Smooth muscle cell (in vitro differentiated cells): ENCODE measurements around the gene PBX3. TPM values are rescaled to one million over a fixed set of nuclear protein-coding genes. Genes with fewer than 3 reads are reported as not detected.

Experiments used
- DNase-seq: peaks from one replicate; lab custom pipeline; 2025; ENCODE audit not compliant: unreplicated experiment; lab: John Stamatoyannopoulos, UW
- H2AFZ ChIP-seq: fragments of 200-600 bp; sonication (generic); 2 replicates; pipeline ENCODE4 v1.6.0; 2016; ENCODE audit warnings: antibody characterized with exemption, low read depth, mild to moderate bottlenecking
- H3F3A ChIP-seq: fragments of 200-600 bp; sonication (generic); 2 replicates; pipeline ENCODE4 v1.6.0; 2017; ENCODE audit warnings: antibody characterized with exemption, low read depth
- H3K27ac ChIP-seq: fragments of 200-600 bp; sonication (generic); 2 replicates; pipeline ENCODE4 v1.5.1; 2016; ENCODE audit warnings: low read depth, mild to moderate bottlenecking
- H3K27me3 ChIP-seq: fragments of 200-600 bp; sonication (generic); 2 replicates; pipeline ENCODE4 v1.6.1; 2016; ENCODE audit warnings: low read depth, mild to moderate bottlenecking
- H3K36me3 ChIP-seq: fragments of 200-600 bp; sonication (generic); 2 replicates; pipeline ENCODE4 v1.5.1; 2016; ENCODE audit warnings: low read depth
- H3K4me1 ChIP-seq: fragments of 200-600 bp; sonication (generic); 2 replicates; pipeline ENCODE4 v1.5.1; 2016; ENCODE audit warnings: low read depth
- H3K4me2 ChIP-seq: fragments of 200-600 bp; sonication (generic); 2 replicates; pipeline ENCODE4 v1.6.0; 2016; ENCODE audit warnings: mild to moderate bottlenecking
- H3K4me3 ChIP-seq: fragments of 200-600 bp; sonication (generic); 2 replicates; pipeline ENCODE4 v1.5.1; 2016; ENCODE audit warnings: mild to moderate bottlenecking
- H3K79me2 ChIP-seq: fragments of 200-600 bp; sonication (generic); 2 replicates; pipeline ENCODE4 v1.6.0; 2016; ENCODE audit warnings: low read depth, mild to moderate bottlenecking
- H3K9ac ChIP-seq: fragments of 200-600 bp; sonication (generic); 2 replicates; pipeline ENCODE4 v1.6.0; 2016; ENCODE audit warnings: low read depth
- H3K9me3 ChIP-seq: fragments of 200-600 bp; sonication (generic); replicated peaks from 2 replicates; pipeline ENCODE4 v1.5.1; 2016; ENCODE audit warnings: low read depth
- H4K20me1 ChIP-seq: fragments of 200-600 bp; sonication (generic); 2 replicates; pipeline ENCODE4 v1.6.0; 2016; ENCODE audit warnings: low read depth
- WGBS: methylation state at CpG from one replicate; pipeline ENCODE4 v1.1.7; 2016; ENCODE audit warnings: low lambda C conversion rate; 5-methylcytosine and 5-hydroxymethylcytosine counted together
- polyA plus RNA-seq: library from polyadenylated mRNA; unstranded; fragments of >200 nt; fragmentation: Nextera tagmentation; extraction: Ambion mirVana; gene quantifications from 2 replicates; pipeline ENCODE4 v1.2.1, GENCODE V29; 2016
- total RNA-seq: library from RNA; depleted of rRNA; stranded (reverse); fragments of >200 nt; gene quantifications from 2 replicates; pipeline ENCODE4 v1.2.3, GENCODE V29; 2014
- TF ChIP-seq, protein P1 (sequence below): fragments of 200-600 bp; sonication (generic); IDR thresholded peaks from 2 replicates; pipeline ENCODE4 v1.5.1; 2017; ENCODE audit warnings: borderline replicate concordance, mild to moderate bottlenecking, antibody characterized with exemption; ENCODE audit not compliant: insufficient read depth, poor library complexity, severe bottlenecking

Gene PBX3
- total and polyA plus RNA-seq, 2 experiments from 2014 or later: 15.3 to 34.6 TPM

DNA sequence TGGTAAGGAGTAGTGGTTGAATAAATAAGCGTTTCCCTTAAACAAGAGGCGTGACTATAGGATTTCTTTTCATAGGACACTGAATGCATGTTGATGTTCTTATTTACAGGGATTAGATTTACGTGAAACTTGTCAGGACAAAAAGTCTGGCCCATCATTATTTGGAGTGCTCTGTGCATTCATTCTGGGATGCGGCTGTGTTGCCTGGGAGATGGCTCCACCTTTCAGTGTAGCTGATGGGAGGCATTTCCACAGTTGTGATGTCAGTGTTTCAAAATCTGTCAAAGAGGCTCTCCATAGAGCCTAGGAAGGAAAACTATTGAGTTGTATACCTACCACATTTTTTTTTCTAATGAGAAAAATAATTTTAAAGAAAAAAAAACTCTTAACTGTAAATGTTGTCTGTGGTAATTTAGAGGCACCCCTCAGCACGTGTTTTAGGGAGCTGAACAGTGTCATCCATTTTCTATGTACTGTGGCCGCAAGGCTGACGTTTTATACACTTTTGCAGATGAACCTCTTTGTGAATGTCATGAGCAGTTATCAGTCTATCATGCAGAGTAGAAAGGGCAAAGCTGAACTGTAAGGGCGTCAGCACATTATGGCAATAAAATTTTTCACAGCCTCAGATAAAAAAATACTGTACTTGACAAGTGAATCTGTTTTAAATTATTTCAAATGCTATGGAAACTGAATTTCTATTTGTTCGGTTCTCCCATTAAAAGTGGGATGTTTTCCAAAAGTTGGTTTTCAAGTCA lies 202.7 kb downstream of the PBX3 start:
- Histone ChIP-seq H4K20me1 (no peaks in the 10 kb centered on the region), H2AFZ (no peak overlapping the region), H3K4me1 (no peaks in the 10 kb centered on the region), H3F3A (no peaks in the 10 kb centered on the region), H3K9me3 (no peaks in the 10 kb centered on the region), H3K4me2 (no peak overlapping the region), H3K36me3 (peaks cover 12% of the 10 kb centered on the region), H3K79me2 (no peaks in the 10 kb centered on the region), H3K27ac (no peak overlapping the region), H3K9ac (no peak overlapping the region), H3K27me3 (no peaks in the 10 kb centered on the region), H3K4me3 (no peak overlapping the region)
- TF ChIP-seq, protein P1, sequence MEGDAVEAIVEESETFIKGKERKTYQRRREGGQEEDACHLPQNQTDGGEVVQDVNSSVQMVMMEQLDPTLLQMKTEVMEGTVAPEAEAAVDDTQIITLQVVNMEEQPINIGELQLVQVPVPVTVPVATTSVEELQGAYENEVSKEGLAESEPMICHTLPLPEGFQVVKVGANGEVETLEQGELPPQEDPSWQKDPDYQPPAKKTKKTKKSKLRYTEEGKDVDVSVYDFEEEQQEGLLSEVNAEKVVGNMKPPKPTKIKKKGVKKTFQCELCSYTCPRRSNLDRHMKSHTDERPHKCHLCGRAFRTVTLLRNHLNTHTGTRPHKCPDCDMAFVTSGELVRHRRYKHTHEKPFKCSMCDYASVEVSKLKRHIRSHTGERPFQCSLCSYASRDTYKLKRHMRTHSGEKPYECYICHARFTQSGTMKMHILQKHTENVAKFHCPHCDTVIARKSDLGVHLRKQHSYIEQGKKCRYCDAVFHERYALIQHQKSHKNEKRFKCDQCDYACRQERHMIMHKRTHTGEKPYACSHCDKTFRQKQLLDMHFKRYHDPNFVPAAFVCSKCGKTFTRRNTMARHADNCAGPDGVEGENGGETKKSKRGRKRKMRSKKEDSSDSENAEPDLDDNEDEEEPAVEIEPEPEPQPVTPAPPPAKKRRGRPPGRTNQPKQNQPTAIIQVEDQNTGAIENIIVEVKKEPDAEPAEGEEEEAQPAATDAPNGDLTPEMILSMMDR: no peak
- no peak for DNase-seq
- WGBS: 95% methylated on average over 9 of the region's 9 CpGs

DNA sequence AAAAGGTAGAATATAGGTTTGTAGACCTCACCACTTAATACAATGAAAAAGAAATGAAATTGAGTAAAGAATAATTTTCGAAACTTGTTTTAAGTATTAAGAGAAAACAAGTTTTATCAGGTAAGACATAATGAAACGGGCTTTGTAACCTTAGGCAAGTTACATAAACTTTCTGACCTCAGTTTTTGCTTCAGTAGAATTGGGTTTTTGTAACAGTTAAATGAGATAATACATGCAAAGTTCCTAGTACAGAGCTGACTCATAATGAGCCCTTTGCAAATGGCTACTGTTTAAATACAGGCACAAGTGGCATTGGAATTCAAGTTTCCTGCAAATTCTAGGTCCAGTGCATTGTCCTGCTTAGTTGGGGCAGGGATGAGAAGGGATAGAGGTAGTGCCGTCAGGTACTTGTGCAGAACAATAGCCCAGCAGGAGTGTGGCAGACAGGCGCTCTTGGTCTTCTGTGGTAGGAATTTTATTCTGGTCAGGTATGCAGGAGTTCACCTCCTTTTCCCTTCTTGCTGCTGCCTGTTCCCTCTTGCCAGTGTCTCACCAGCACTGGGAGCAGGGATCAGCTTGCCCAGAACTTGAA lies 203.8 kb downstream of the PBX3 start:
- no peak for DNase-seq
- no peaks in the 10 kb centered on the region for H3F3A ChIP-seq
- TF ChIP-seq, protein P1: no peak
- no peak overlapping the region for H3K9ac ChIP-seq
- H3K4me1 ChIP-seq: no peaks in the 10 kb centered on the region
- H3K4me3 ChIP-seq: no peak overlapping the region
- no peaks in the 10 kb centered on the region for H3K79me2 ChIP-seq
- no peaks in the 10 kb centered on the region for H3K27me3 ChIP-seq
- H2AFZ ChIP-seq: no peak overlapping the region
- H3K4me2 ChIP-seq: no peak overlapping the region
- H3K36me3 ChIP-seq: peaks cover 11% of the 10 kb centered on the region
- no peaks in the 10 kb centered on the region for H4K20me1 ChIP-seq
- 86% methylated on average over 4 of the region's 4 CpGs for WGBS
- no peaks in the 10 kb centered on the region for H3K9me3 ChIP-seq
- no peak overlapping the region for H3K27ac ChIP-seq

DNA sequence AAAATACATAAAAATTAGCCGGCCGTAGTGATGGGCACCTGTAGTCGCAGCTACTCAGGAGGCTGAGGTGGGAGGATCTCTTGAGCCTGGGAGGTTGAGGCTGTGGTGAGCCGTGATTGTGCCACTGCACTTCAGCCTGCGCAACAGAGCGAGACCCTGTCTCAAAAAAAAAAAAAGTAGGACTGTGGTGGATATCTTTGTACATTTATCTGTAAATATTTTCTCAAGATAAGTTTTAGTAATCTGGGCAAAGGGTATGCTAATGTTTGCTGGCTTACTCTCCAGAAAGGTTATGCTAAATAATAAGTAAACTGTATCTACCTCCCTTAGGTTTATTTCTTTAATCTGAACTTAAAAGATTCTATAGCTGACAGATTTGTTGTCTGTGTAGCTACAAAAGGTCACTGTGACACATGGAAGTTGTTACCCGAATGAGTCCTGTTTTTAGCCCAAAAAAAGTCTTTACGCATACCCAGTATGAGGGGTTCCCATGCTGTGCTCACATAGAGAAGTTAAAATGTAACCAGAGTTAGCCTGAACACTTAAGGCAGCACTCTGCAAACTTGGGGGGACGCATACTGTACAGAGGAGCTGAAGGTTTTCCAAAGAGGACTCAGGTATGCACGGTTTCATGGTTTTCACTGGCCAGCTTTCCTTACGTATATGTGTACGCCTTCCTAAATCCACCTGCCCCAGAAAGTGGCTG lies 206.3 kb downstream of the PBX3 start:
- Histone ChIP-seq H3F3A (no peaks in the 10 kb centered on the region), H3K9ac (no peak overlapping the region), H3K79me2 (no peaks in the 10 kb centered on the region), H3K4me1 (no peaks in the 10 kb centered on the region), H3K27me3 (no peaks in the 10 kb centered on the region), H3K9me3 (no peaks in the 10 kb centered on the region), H3K36me3 (no peaks in the 10 kb centered on the region), H3K4me2 (no peak overlapping the region), H2AFZ (no peak overlapping the region), H4K20me1 (no peaks in the 10 kb centered on the region), H3K4me3 (no peak overlapping the region), H3K27ac (no peak overlapping the region)
- DNase-seq: no peak
- TF ChIP-seq, protein P1: no peak
- WGBS: 99% methylated on average over 12 of the region's 12 CpGs
